Mesendoderm (in vitro differentiated cells): ENCODE results near the gene LRFN4.

ENCODE experiments used
- DNase-seq: peaks from one replicate; pipeline ENCODE4 v3.0.0; 2013
- H2AK5ac ChIP-seq: 2 replicates; pipeline ENCODE4 v1.6.1; 2013; ENCODE audit warnings: low read length, inconsistent platforms
- H2BK120ac ChIP-seq: 2 replicates; pipeline ENCODE4 v1.6.1; 2013; ENCODE audit warnings: low read depth, mild to moderate bottlenecking, low read length, moderate library complexity, mixed read lengths
- H2BK15ac ChIP-seq: replicated peaks from 2 replicates; pipeline ENCODE4 v1.6.1; 2013; ENCODE audit warnings: low read depth, mild to moderate bottlenecking, moderate library complexity
- H2BK5ac ChIP-seq: 2 replicates; pipeline ENCODE4 v1.6.1; 2013; ENCODE audit warnings: low read length, inconsistent platforms
- H3K18ac ChIP-seq: 2 replicates; pipeline ENCODE4 v1.6.1; 2013; ENCODE audit warnings: mild to moderate bottlenecking, low read length, mixed read lengths
- H3K23ac ChIP-seq: one replicate; pipeline ENCODE4 v1.6.1; 2013; ENCODE audit warnings: low read length
- H3K27ac ChIP-seq: 2 replicates; pipeline ENCODE4 v1.5.1; 2013; ENCODE audit warnings: low read depth, mild to moderate bottlenecking, inconsistent platforms, low read length, moderate library complexity
- H3K27me3 ChIP-seq: 2 replicates; pipeline ENCODE4 v1.6.1; 2013; ENCODE audit warnings: low read length, control low read depth, mild to moderate bottlenecking, inconsistent platforms; ENCODE audit not compliant: insufficient read depth, poor library complexity
- H3K36me3 ChIP-seq: 2 replicates; pipeline ENCODE4 v1.6.1; 2013; ENCODE audit warnings: low read length, inconsistent platforms; ENCODE audit not compliant: control insufficient read depth, insufficient read depth
- H3K4ac ChIP-seq: one replicate; pipeline ENCODE4 v1.6.1; 2013; ENCODE audit warnings: low read depth, mild to moderate bottlenecking, low read length, moderate library complexity
- H3K4me1 ChIP-seq: 2 replicates; pipeline ENCODE4 v1.6.1; 2013; ENCODE audit warnings: low read depth, low read length, inconsistent platforms; ENCODE audit not compliant: control insufficient read depth
- H3K4me2 ChIP-seq: 2 replicates; pipeline ENCODE4 v1.6.1; 2013; ENCODE audit warnings: low read length
- H3K4me3 ChIP-seq: 2 replicates; pipeline ENCODE4 v1.5.1; 2013; ENCODE audit warnings: mild to moderate bottlenecking, low read length
- H3K56ac ChIP-seq: one replicate; pipeline ENCODE4 v1.6.1; 2013; ENCODE audit warnings: low read length
- H3K79me1 ChIP-seq: 2 replicates; pipeline ENCODE4 v1.6.1; 2013; ENCODE audit warnings: low read length, inconsistent platforms
- H3K79me2 ChIP-seq: 2 replicates; pipeline ENCODE4 v1.6.1; 2013; ENCODE audit warnings: mild to moderate bottlenecking, low read length; ENCODE audit not compliant: control insufficient read depth, insufficient read depth
- H3K9ac ChIP-seq: 2 replicates; pipeline ENCODE4 v1.6.1; 2013; ENCODE audit warnings: low read length, inconsistent platforms
- H4K5ac ChIP-seq: one replicate; pipeline ENCODE4 v1.6.1; 2013; ENCODE audit warnings: low read length
- H4K8ac ChIP-seq: one replicate; pipeline ENCODE4 v1.6.1; 2013; ENCODE audit warnings: low read depth, mild to moderate bottlenecking, control low read depth, low read length, moderate library complexity
- WGBS: extraction: QIAGEN DNeasy Blood & Tissue Kit; methylation state at CpG from one replicate; pipeline ENCODE4 v1.1.7; 2013; ENCODE audit warnings: low lambda C conversion rate, missing lambda C conversion rate; ENCODE audit not compliant: insufficient coverage; ENCODE audit errors: extremely low coverage; 5-methylcytosine and 5-hydroxymethylcytosine counted together

The LRFN4 gene

GRCh38 chr11:66834943-66835342, 21.9 kb upstream of the LRFN4 start:
- DNase-seq = no peak
- Histone ChIP-seq H3K56ac (no peak overlapping the region), H3K4me1 (no peaks in the 10 kb centered on the region), H2BK15ac (no peak overlapping the region), H4K8ac (no peak overlapping the region), H2BK5ac (no peak overlapping the region), H3K18ac (no peak overlapping the region), H3K79me1 (no peaks in the 10 kb centered on the region), H3K4ac (no peak overlapping the region), H3K23ac (no peak overlapping the region), H3K79me2 (no peaks in the 10 kb centered on the region), H2AK5ac (no peak overlapping the region), H3K27ac (no peak overlapping the region), H4K5ac (no peak overlapping the region), H2BK120ac (no peak overlapping the region), H3K27me3 (no peaks in the 10 kb centered on the region), H3K4me2 (no peak overlapping the region), H3K4me3 (no peak overlapping the region), H3K36me3 (no peaks in the 10 kb centered on the region), H3K9ac (no peak overlapping the region)
- WGBS = no CpG with 5 or more reads among the region's 5 CpGs

- H3K18ac ChIP-seq = no peak overlapping the region
- no peak overlapping the region for H4K8ac ChIP-seq
- H3K23ac ChIP-seq = no peak overlapping the region
- no peak overlapping the region for H3K4me2 ChIP-seq
- no peak overlapping the region for H3K4me3 ChIP-seq
- H3K27ac ChIP-seq = no peak overlapping the region
- no peak overlapping the region for H2BK5ac ChIP-seq
- H3K36me3 ChIP-seq = no peaks in the 10 kb centered on the region
- H2BK15ac ChIP-seq = no peak overlapping the region
- no peak for DNase-seq
- H3K56ac ChIP-seq = no peak overlapping the region
- H3K79me1 ChIP-seq = peaks cover 1% of the 10 kb centered on the region
- no peak overlapping the region for H3K4ac ChIP-seq
- H3K9ac ChIP-seq = no peak overlapping the region
- no peaks in the 10 kb centered on the region for H3K79me2 ChIP-seq
- no peaks in the 10 kb centered on the region for H3K27me3 ChIP-seq
- no peak overlapping the region for H2AK5ac ChIP-seq
- no peaks in the 10 kb centered on the region for H3K4me1 ChIP-seq
- H2BK120ac ChIP-seq = no peak overlapping the region
- H4K5ac ChIP-seq = no peak overlapping the region
- no CpG with 5 or more reads among the region's 12 CpGs for WGBS
These were observed 21.0 kb upstream of the LRFN4 start for GRCh38 chr11:66835768-66836405.

GRCh38 chr11:66840317-66841091, 16.4 kb upstream of the LRFN4 start:
- H2AK5ac ChIP-seq = no peak overlapping the region
- H3K4ac ChIP-seq = no peak overlapping the region
- H3K27ac ChIP-seq = no peak overlapping the region
- H2BK15ac ChIP-seq = no peak overlapping the region
- WGBS = no CpG with 5 or more reads among the region's 4 CpGs
- H3K4me2 ChIP-seq = no peak overlapping the region
- peaks cover 21% of the 10 kb centered on the region for H3K79me2 ChIP-seq
- H3K9ac ChIP-seq = no peak overlapping the region
- H4K5ac ChIP-seq = no peak overlapping the region
- H3K4me1 ChIP-seq = peaks cover 7% of the 10 kb centered on the region
- no peak overlapping the region for H2BK120ac ChIP-seq
- H3K27me3 ChIP-seq = no peaks in the 10 kb centered on the region
- no peak for DNase-seq
- H3K4me3 ChIP-seq = no peak overlapping the region
- no peak overlapping the region for H4K8ac ChIP-seq
- no peak overlapping the region for H3K56ac ChIP-seq
- H3K18ac ChIP-seq = no peak overlapping the region
- H3K23ac ChIP-seq = no peak overlapping the region
- peaks cover 23% of the 10 kb centered on the region for H3K79me1 ChIP-seq
- H2BK5ac ChIP-seq = no peak overlapping the region
- peaks cover 3% of the 10 kb centered on the region for H3K36me3 ChIP-seq

GRCh38 chr11:66841861-66842260, 15.0 kb upstream of the LRFN4 start:
- no peak overlapping the region for H2BK5ac ChIP-seq
- peak overlapping the region; percentile 96 for H3K9ac ChIP-seq
- peaks cover 21% of the 10 kb centered on the region for H3K79me2 ChIP-seq
- WGBS = no CpG with 5 or more reads among the region's 7 CpGs
- peaks cover 23% of the 10 kb centered on the region for H3K79me1 ChIP-seq
- H3K4me2 ChIP-seq = no peak overlapping the region
- no peak overlapping the region for H2BK120ac ChIP-seq
- H3K56ac ChIP-seq = no peak overlapping the region
- no peak overlapping the region for H4K8ac ChIP-seq
- no peak overlapping the region for H4K5ac ChIP-seq
- no peaks in the 10 kb centered on the region for H3K27me3 ChIP-seq
- H3K4me3 ChIP-seq = no peak overlapping the region
- no peak for DNase-seq
- H3K23ac ChIP-seq = no peak overlapping the region
- H3K18ac ChIP-seq = no peak overlapping the region
- H3K4ac ChIP-seq = no peak overlapping the region
- no peak overlapping the region for H3K27ac ChIP-seq
- no peak overlapping the region for H2AK5ac ChIP-seq
- H3K4me1 ChIP-seq = peaks cover 7% of the 10 kb centered on the region
- H3K36me3 ChIP-seq = peaks cover 5% of the 10 kb centered on the region
- no peak overlapping the region for H2BK15ac ChIP-seq

GRCh38 chr11:66842501-66842895, 14.4 kb upstream of the LRFN4 start:
- H2BK15ac ChIP-seq = no peak overlapping the region
- peak overlapping the region; percentile 96 for H3K56ac ChIP-seq
- peaks cover 23% of the 10 kb centered on the region for H3K79me1 ChIP-seq
- H3K18ac ChIP-seq = peak overlapping the region; percentile 95
- H2AK5ac ChIP-seq = no peak overlapping the region
- H3K79me2 ChIP-seq = peaks cover 21% of the 10 kb centered on the region
- peak overlapping the region; percentile 61 for H3K4ac ChIP-seq
- peak overlapping the region; percentile 70 for H3K4me2 ChIP-seq
- H3K27ac ChIP-seq = peak overlapping the region; percentile 87
- H2BK5ac ChIP-seq = no peak overlapping the region
- no peak for DNase-seq
- no peak overlapping the region for H4K5ac ChIP-seq
- H3K36me3 ChIP-seq = peaks cover 5% of the 10 kb centered on the region
- peaks cover 7% of the 10 kb centered on the region for H3K4me1 ChIP-seq
- no peak overlapping the region for H2BK120ac ChIP-seq
- H3K23ac ChIP-seq = peak overlapping the region; percentile 48
- H4K8ac ChIP-seq = no peak overlapping the region
- H3K27me3 ChIP-seq = no peaks in the 10 kb centered on the region
- peak overlapping the region; percentile 96 for H3K9ac ChIP-seq
- peak overlapping the region; percentile 92 for H3K4me3 ChIP-seq
- WGBS = no CpG with 5 or more reads among the region's 11 CpGs
